Neural progenitor cell (in vitro differentiated cells): Measurements from ENCODE around the gene MPP1. TPM values are rescaled to one million over a fixed set of nuclear protein-coding genes. Genes with fewer than 3 reads are reported as not detected.

Experiments
- DNase-seq: peaks from one replicate; pipeline ENCODE4 v3.0.0-alpha.2; 2016; ENCODE audit warnings: low spot score
- H2AFZ ChIP-seq: fragments of 200-600 bp; sonication (generic); replicated peaks from 2 replicates; pipeline ENCODE4 v1.6.1; 2016; ENCODE audit warnings: antibody characterized with exemption
- H3F3A ChIP-seq: fragments of 200-600 bp; sonication (generic); 2 replicates; pipeline ENCODE4 v1.6.1; 2016; ENCODE audit warnings: antibody characterized with exemption, low read depth
- H3K27ac ChIP-seq: fragments of 200-600 bp; sonication (generic); 2 replicates; pipeline ENCODE4 v1.5.1; 2016; ENCODE audit warnings: mild to moderate bottlenecking
- H3K27me3 ChIP-seq: fragments of 200-600 bp; sonication (generic); 2 replicates; pipeline ENCODE4 v1.6.1; 2016; ENCODE audit warnings: mild to moderate bottlenecking, moderate library complexity
- H3K36me3 ChIP-seq: fragments of 200-600 bp; sonication (generic); 2 replicates; pipeline ENCODE4 v1.5.1; 2016
- H3K4me1 ChIP-seq: fragments of 200-600 bp; sonication (generic); 2 replicates; pipeline ENCODE4 v1.6.1; 2016; ENCODE audit warnings: mixed run types
- H3K4me2 ChIP-seq: fragments of 200-600 bp; sonication (generic); 2 replicates; pipeline ENCODE4 v1.6.1; 2016
- H3K4me3 ChIP-seq: fragments of 200-600 bp; sonication (generic); 2 replicates; pipeline ENCODE4 v1.5.1; 2016
- H3K79me2 ChIP-seq: fragments of 200-600 bp; sonication (generic); 2 replicates; pipeline ENCODE4 v1.6.1; 2016; ENCODE audit warnings: low read depth
- H3K9ac ChIP-seq: fragments of 200-600 bp; sonication (generic); 2 replicates; pipeline ENCODE4 v1.6.1; 2016
- H3K9me3 ChIP-seq: fragments of 200-600 bp; sonication (generic); 2 replicates; pipeline ENCODE4 v1.5.1; 2016; ENCODE audit warnings: low read depth
- H4K20me1 ChIP-seq: fragments of 200-600 bp; sonication (generic); 2 replicates; pipeline ENCODE4 v1.6.1; 2016; ENCODE audit warnings: low read depth
- H3K27ac Mint-ChIP-seq: 3 replicates; pipeline ENCODE4 v1.8.0; 2021; ENCODE audit warnings: mixed read lengths
- H3K27me3 Mint-ChIP-seq: 2 replicates; pipeline ENCODE4 v1.8.0; 2022; ENCODE audit warnings: low read depth, mild to moderate bottlenecking, inconsistent platforms, moderate library complexity, mixed read lengths; ENCODE audit not compliant: insufficient read depth
- H3K36me3 Mint-ChIP-seq: 3 replicates; pipeline ENCODE4 v1.8.0; 2021; ENCODE audit warnings: mixed read lengths
- H3K4me1 Mint-ChIP-seq: 3 replicates; pipeline ENCODE4 v1.8.0; 2021; ENCODE audit warnings: mixed read lengths
- H3K4me3 Mint-ChIP-seq: 3 replicates; pipeline ENCODE4 v1.8.0; 2021; ENCODE audit warnings: mild to moderate bottlenecking, moderate library complexity, mixed read lengths
- H3K9me3 Mint-ChIP-seq: 3 replicates; pipeline ENCODE4 v1.8.0; 2020; ENCODE audit warnings: mixed read lengths
- CTCF ChIP-seq: fragments of 200-600 bp; sonication (generic); IDR thresholded peaks from 2 replicates; pipeline ENCODE4 v1.5.1; 2017; ENCODE audit warnings: antibody characterized with exemption, mild to moderate bottlenecking
- EZH2 ChIP-seq: fragments of 200-600 bp; sonication (generic); IDR thresholded peaks from 2 replicates; pipeline ENCODE4 v1.6.1; 2017; ENCODE audit warnings: antibody characterized with exemption, mild to moderate bottlenecking, moderate library complexity
- EZH2phosphoT487 ChIP-seq: fragments of 200-600 bp; sonication (generic); IDR thresholded peaks from 2 replicates; pipeline ENCODE4 v1.6.1; 2017; ENCODE audit warnings: antibody characterized with exemption
- total RNA-seq: library from RNA; depleted of rRNA; stranded (reverse); fragments of >200 nt; gene quantifications from 2 replicates; pipeline ENCODE4 v1.2.3, GENCODE V29; 2015; ENCODE audit warnings: low replicate concordance

The MPP1 gene
- total RNA-seq, 1 donor from 2014 or later: not detected

- no peak overlapping the region for H3K27ac Mint-ChIP-seq
- H3K9me3 Mint-ChIP-seq: peaks cover 17% of the 10 kb centered on the region
- no peak for TF ChIP-seq EZH2
- no peak for TF ChIP-seq EZH2phosphoT487
- TF ChIP-seq CTCF: no peak
Observed at GRCh38 chrX:154836163-154836562, 30.9 kb upstream of the MPP1 start.

GRCh38 chrX:154834562-154834961 lies 29.3 kb upstream of the MPP1 start, which contains the start of gene SMIM9:
Gene SMIM9, minus strand, starts transcription at chrX:154834662. Its CDS starts 3,806 bp downstream, at chrX:154830856.
- Histone ChIP-seq H3F3A (no peaks in the 10 kb centered on the region), H2AFZ (no peak within 1 kb of the TSS), H3K9ac (no peak within 1 kb of the TSS), H3K4me3 (no peak within 1 kb of the TSS), H3K4me1 (no peaks in the 10 kb centered on the region), H3K36me3 (no peaks in the 10 kb centered on the region), H3K9me3 (no peaks in the 10 kb centered on the region), H3K27ac (no peak within 1 kb of the TSS), H3K27me3 (no peaks in the 10 kb centered on the region), H4K20me1 (no peaks in the 10 kb centered on the region), H3K79me2 (no peaks in the 10 kb centered on the region), H3K4me2 (no peak within 1 kb of the TSS)
- peaks cover 14% of the 10 kb centered on the region for H3K9me3 Mint-ChIP-seq
- no peak within 1 kb of the TSS for H3K4me3 Mint-ChIP-seq
- no peak for DNase-seq
- no peak within 1 kb of the TSS for H3K27ac Mint-ChIP-seq
- TF ChIP-seq EZH2phosphoT487 (no peak), EZH2 (no peak), CTCF (no peak)
- H3K36me3 Mint-ChIP-seq: no peaks in the 10 kb centered on the region
- no peaks in the 10 kb centered on the region for H3K4me1 Mint-ChIP-seq
- peaks cover 2% of the 10 kb centered on the region for H3K27me3 Mint-ChIP-seq

More at GRCh38 chrX:154836163-154836562, 30.9 kb upstream of the MPP1 start:
- H3K27me3 ChIP-seq: no peaks in the 10 kb centered on the region
- no peaks in the 10 kb centered on the region for H3K4me1 Mint-ChIP-seq
- no peak for DNase-seq
- H4K20me1 ChIP-seq: no peaks in the 10 kb centered on the region
- no peaks in the 10 kb centered on the region for H3K9me3 ChIP-seq
- no peaks in the 10 kb centered on the region for H3K36me3 ChIP-seq
- H3K79me2 ChIP-seq: no peaks in the 10 kb centered on the region
- H3K36me3 Mint-ChIP-seq: no peaks in the 10 kb centered on the region
- H3K9ac ChIP-seq: no peak overlapping the region
- no peak overlapping the region for H3K4me2 ChIP-seq
- H3K4me3 Mint-ChIP-seq: no peak overlapping the region
- H3K4me3 ChIP-seq: no peak overlapping the region
- H3F3A ChIP-seq: no peaks in the 10 kb centered on the region
- peaks cover 2% of the 10 kb centered on the region for H3K27me3 Mint-ChIP-seq
- H3K4me1 ChIP-seq: no peaks in the 10 kb centered on the region
- H2AFZ ChIP-seq: no peak overlapping the region
- H3K27ac ChIP-seq: no peak overlapping the region

GRCh38 chrX:154833746-154834274 lies 28.5 kb upstream of the MPP1 start:
- Histone ChIP-seq H3K27ac (no peak overlapping the region), H3K9me3 (no peaks in the 10 kb centered on the region), H3K36me3 (no peaks in the 10 kb centered on the region), H2AFZ (no peak overlapping the region), H4K20me1 (no peaks in the 10 kb centered on the region), H3K79me2 (no peaks in the 10 kb centered on the region), H3K9ac (no peak overlapping the region), H3K27me3 (no peaks in the 10 kb centered on the region), H3K4me3 (no peak overlapping the region), H3K4me1 (no peaks in the 10 kb centered on the region), H3K4me2 (no peak overlapping the region), H3F3A (no peaks in the 10 kb centered on the region)
- no peaks in the 10 kb centered on the region for H3K36me3 Mint-ChIP-seq
- peaks cover 11% of the 10 kb centered on the region for H3K9me3 Mint-ChIP-seq
- no peak overlapping the region for H3K4me3 Mint-ChIP-seq
- TF ChIP-seq EZH2 (no peak), EZH2phosphoT487 (no peak), CTCF (no peak)
- peaks cover under 1% of the 10 kb centered on the region for H3K27me3 Mint-ChIP-seq
- no peaks in the 10 kb centered on the region for H3K4me1 Mint-ChIP-seq
- H3K27ac Mint-ChIP-seq: no peak overlapping the region
- DNase-seq: no peak
